Activated CD4-positive, alpha-beta T cell treated with anti-CD3 and anti-CD28 coated beads for 36 hours (primary cell): Measurements from ENCODE around the gene MORN1. TPM values are rescaled to one million over a fixed set of nuclear protein-coding genes. Genes with fewer than 3 reads are reported as not detected.

Experiments used
- ATAC-seq: fragments of 200-7000 bp; cut with Tn5 transposase; one replicate; pipeline ENCODE4 v1.10.0; 2021; ENCODE audit warnings: mild to moderate bottlenecking, moderate library complexity
- CTCF ChIA-PET: fragments of 350-600 bp; sonication (Branson Sonifier 250); formaldehyde crosslinking; loops from one replicate; lab custom pipeline; 2021; ENCODE audit warnings: antibody characterized with exemption; lab: Charles Lee
- POLR2A ChIA-PET: fragments of 350-600 bp; sonication (Branson Sonifier 250); formaldehyde crosslinking; loops from one replicate; lab custom pipeline; 2021; ENCODE audit warnings: antibody characterized with exemption, inconsistent platforms; lab: Charles Lee
- DNase-seq: peaks from one replicate; pipeline ENCODE4 v3.0.0-alpha.2; 2020
- H3K27ac Mint-ChIP-seq: one replicate; pipeline ENCODE4 v1.8.0; 2021; ENCODE audit warnings: mixed read lengths
- H3K27me3 Mint-ChIP-seq: one replicate; pipeline ENCODE4 v1.8.0; 2021; ENCODE audit warnings: mixed read lengths
- H3K36me3 Mint-ChIP-seq: one replicate; pipeline ENCODE4 v1.8.0; 2021; ENCODE audit warnings: low read depth, mixed read lengths
- H3K4me1 Mint-ChIP-seq: one replicate; pipeline ENCODE4 v1.8.0; 2021; ENCODE audit warnings: mixed read lengths
- H3K4me3 Mint-ChIP-seq: one replicate; pipeline ENCODE4 v1.8.0; 2021; ENCODE audit warnings: mild to moderate bottlenecking, moderate library complexity, mixed read lengths
- H3K9me3 Mint-ChIP-seq: one replicate; pipeline ENCODE4 v1.8.0; 2021; ENCODE audit warnings: low read depth, mixed read lengths
- intact Hi-C, 2 experiments: fragments of 100-400 bp; cut with DNase I in 1 of 2; cut with micrococcal nuclease in 1 of 2; formaldehyde crosslinking; loops; one replicate each; pipeline versions ENCODE4 v1.14.2 to v1.15.1; 2022 to 2024; cut with DNase I, micrococcal nuclease
- total RNA-seq, 2 experiments: library from RNA; stranded (reverse); gene quantifications; one replicate each; pipeline ENCODE4 v1.2.3, GENCODE V29; 2021

MORN1 gene
- total RNA-seq, 2 experiments from 2014 or later, result 5.1 to 6.1 TPM

DNA sequence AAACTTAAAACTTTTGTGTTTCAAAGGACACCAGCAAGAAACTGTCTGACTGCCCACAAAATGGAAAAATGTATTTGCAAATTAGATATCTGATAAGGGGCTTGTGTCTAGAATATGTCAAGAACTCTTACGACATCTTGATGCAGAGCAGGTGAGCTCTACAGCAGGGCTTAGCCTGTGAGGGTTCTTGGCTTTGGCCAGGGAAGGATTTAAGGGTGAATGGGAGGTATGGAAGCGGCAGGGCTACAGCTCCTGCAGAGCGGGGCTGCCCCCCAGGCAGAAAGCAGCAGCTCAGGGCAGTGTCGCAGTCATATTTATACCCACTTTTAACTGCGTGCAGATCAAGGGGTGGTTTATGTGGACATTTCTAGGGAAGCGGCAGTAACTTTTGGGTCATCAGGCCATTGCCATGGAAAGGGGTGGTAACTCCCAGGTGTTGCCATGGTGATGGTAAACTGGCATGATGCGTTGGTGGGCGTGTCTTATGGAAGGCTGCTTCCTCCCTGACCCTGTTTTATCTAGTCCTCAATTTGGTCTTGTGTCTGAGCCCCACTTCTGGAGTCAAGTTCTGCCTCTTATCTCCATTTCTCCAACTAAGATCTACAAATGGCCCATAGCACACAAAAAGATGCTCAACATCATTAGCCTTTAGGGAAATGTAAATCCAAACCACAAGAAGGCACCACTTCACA is 23.2 kb downstream of the MORN1 start:
- POLR2A ChIA-PET, result interaction anchor here (0.7 kb wide), 1 partner anchor 379 kb away, joined by 3 read pairs; no protein-coding TSS in a partner anchor
- intact Hi-C loops, result no loop called here
- no peaks in the 10 kb centered on the region for H3K27me3 Mint-ChIP-seq

DNA sequence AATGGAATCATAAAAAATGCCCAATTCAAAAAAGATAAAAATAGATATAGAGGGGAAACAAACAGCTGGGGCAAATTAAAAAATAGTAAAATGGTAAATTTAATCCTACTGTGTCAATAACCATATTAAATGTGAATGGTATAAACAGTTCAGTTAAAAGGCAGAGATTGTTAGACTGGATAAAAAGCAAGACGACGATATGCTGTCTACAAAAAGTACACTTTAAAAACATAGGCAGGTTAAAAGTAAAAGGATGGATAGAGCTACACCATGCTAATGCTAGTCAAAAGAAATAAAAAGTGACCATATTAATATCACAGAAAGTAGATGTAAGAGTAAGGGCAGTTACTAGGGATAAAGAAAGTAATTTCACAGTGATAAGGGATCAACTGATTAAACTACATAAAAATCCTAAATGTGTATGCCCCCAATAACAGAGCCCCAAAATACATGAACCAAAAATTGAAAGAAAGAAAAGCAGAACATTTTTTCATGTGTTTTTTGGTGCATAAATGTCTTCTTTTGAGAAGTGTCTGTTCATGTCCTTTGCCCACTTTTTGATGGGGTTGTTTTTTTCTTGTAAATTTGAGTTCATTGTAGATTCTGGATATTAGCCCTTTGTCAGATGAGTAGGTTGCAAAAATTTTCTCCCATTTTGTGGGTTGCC is 27.4 kb downstream of the MORN1 start:
- CTCF ChIA-PET, result interaction anchor here (0.6 kb wide), 1 partner anchor 189 kb away, joined by 3 read pairs; no protein-coding TSS in a partner anchor
- ATAC-seq (no peak), DNase-seq (no peak)
- Mint-ChIP-seq H3K9me3 (peaks cover 8% of the 10 kb centered on the region), H3K27me3 (no peaks in the 10 kb centered on the region), H3K36me3 (peaks cover 4% of the 10 kb centered on the region), H3K4me1 (no peaks in the 10 kb centered on the region), H3K4me3 (no peak overlapping the region), H3K27ac (no peak overlapping the region)
- intact Hi-C loops, result no loop called here
- POLR2A ChIA-PET, result no interaction called here

More for the DNA sequence above, 23.2 kb downstream of the MORN1 start:
- Mint-ChIP-seq H3K4me3 (no peak overlapping the region), H3K36me3 (peaks cover 2% of the 10 kb centered on the region), H3K4me1 (no peaks in the 10 kb centered on the region), H3K27ac (no peak overlapping the region), H3K9me3 (peaks cover 4% of the 10 kb centered on the region)
- no peak for ATAC-seq
- no peak for DNase-seq
- CTCF ChIA-PET, result interaction anchor here (0.8 to 1.2 kb wide), 3 partner anchors 13 to 49 kb away, joined by 3 read pairs; no protein-coding TSS in a partner anchor

DNA sequence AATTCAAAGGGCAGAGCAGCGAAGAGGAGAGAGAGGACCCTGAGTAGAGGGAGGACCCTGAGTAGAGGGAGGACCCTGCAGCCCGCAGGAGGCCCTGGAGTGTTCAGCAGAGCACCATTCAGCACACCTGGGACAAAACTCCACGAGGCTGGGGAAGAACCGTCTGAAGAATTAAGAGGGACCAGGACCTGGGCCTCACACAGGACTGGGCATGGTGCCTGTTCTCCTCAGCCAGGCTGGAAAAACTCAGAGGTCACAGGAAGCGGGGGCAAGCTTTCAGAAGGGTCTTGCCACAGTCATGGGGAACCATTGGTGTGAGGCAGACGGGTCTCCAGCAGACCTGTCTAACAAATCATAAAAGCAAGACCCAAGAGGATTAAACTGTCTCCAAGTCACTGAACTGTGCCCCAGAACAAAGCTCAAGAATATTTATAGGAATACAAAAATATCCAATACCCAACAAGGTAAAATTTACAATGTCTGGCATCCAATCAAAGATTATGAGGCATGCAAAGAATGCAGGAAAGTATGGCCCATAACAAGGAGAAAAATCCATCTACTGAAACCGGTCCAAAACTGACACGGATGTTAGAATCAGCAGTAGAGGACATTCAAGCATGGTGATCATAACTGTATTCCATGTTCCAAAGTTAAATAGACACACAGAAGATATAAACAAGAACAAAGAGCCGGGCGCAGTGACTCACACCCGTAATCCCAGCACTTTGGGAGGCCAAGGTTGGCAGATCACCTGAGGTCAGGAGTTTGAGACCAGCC is 30.6 kb downstream of the MORN1 start:
- Mint-ChIP-seq H3K27me3 (no peaks in the 10 kb centered on the region), H3K4me1 (no peaks in the 10 kb centered on the region), H3K4me3 (no peak overlapping the region), H3K9me3 (peaks cover 8% of the 10 kb centered on the region), H3K36me3 (peaks cover 4% of the 10 kb centered on the region), H3K27ac (no peak overlapping the region)
- ATAC-seq, result no peak
- intact Hi-C loops, result no loop called here
- POLR2A ChIA-PET, result no interaction called here
- CTCF ChIA-PET, result interaction anchor here (1.7 kb wide), 1 partner anchor 21 kb away, joined by 6 read pairs; no protein-coding TSS in a partner anchor
- DNase-seq, result no peak

DNA sequence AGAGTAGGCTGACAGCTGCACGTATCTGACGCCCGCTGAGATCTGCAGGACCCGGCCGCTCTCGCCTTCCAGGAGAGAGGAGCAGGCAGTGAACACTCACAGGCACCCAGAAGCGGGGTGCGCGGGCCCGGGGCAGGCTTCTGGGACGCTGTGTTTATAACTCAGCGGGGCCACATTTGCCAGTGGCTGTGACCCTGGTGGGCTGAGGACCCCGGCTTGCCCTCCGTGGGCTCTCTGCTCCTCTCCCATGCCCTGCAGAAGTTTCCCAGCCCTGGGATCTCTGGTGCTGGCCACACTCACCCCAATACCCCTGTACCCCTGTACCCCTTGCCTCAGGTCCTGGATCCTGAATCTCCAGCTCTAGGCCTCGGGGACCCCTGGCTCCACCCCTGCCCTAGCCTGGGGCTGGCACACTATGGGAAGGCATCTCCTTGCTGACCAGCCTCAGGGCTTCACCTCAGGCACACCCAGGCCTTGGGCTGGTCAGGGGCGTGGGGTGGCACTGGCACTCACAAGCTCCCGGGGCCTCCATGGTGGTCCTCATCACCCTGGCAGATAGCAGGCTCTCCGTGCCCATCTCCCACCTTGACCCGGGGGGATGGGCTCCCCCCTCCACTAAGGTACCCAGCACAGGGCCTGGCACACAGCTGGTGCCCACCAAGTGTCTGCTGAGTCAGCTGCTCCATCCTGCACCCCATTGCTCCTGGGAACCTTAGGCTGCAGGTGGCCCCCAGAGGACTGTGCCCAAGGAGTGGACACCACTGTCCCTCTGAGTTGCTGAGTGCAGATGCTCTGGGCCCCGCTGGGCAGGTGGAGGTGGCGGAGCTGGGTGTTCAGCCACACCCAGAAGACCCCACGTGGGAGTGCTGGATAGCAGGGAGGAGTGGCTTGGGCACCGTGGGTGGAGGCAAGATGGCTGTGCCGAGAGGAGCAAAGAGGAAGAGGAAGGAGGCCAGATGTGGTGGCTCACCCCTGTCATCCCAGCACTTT is 32.4 kb downstream of the MORN1 start:
- ChIA-PET POLR2A (no interaction called here), CTCF (no interaction called here)
- H3K4me1 Mint-ChIP-seq, result no peaks in the 10 kb centered on the region
- H3K36me3 Mint-ChIP-seq, result peaks cover 2% of the 10 kb centered on the region
- intact Hi-C loops, result no loop called here
- peaks cover 7% of the 10 kb centered on the region for H3K9me3 Mint-ChIP-seq
- H3K27ac Mint-ChIP-seq, result no peak overlapping the region
- no peak for ATAC-seq
- DNase-seq, result no peak
- no peaks in the 10 kb centered on the region for H3K27me3 Mint-ChIP-seq
- H3K4me3 Mint-ChIP-seq, result no peak overlapping the region

DNA sequence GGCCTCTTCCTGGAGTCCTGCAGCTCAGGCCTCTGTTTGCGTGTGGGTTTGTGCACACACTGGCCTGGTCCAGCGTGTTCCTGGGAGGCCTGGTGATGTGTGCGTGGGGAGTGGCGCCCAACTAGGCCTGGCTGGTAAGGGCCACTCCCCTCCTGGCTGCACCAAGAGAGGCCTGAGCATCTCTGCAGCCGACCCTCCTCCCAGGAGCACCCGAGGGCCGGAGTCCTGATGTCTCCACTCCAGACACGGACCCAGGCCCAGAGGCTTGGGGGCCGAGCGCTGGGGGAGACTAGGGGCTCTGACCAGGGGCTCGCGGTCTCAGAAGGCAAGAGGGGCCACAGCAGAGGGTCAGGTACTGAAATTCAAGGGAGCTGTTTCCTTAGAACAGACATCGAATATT is 33.3 kb downstream of the MORN1 start:
- Mint-ChIP-seq H3K4me1 (no peaks in the 10 kb centered on the region), H3K4me3 (no peak overlapping the region), H3K36me3 (peaks cover 2% of the 10 kb centered on the region), H3K27me3 (no peaks in the 10 kb centered on the region), H3K27ac (no peak overlapping the region), H3K9me3 (peaks cover 4% of the 10 kb centered on the region)
- CTCF ChIA-PET, result no interaction called here
- ATAC-seq (no peak), DNase-seq (no peak)
- intact Hi-C loops, result no loop called here
- POLR2A ChIA-PET, result no interaction called here

DNA sequence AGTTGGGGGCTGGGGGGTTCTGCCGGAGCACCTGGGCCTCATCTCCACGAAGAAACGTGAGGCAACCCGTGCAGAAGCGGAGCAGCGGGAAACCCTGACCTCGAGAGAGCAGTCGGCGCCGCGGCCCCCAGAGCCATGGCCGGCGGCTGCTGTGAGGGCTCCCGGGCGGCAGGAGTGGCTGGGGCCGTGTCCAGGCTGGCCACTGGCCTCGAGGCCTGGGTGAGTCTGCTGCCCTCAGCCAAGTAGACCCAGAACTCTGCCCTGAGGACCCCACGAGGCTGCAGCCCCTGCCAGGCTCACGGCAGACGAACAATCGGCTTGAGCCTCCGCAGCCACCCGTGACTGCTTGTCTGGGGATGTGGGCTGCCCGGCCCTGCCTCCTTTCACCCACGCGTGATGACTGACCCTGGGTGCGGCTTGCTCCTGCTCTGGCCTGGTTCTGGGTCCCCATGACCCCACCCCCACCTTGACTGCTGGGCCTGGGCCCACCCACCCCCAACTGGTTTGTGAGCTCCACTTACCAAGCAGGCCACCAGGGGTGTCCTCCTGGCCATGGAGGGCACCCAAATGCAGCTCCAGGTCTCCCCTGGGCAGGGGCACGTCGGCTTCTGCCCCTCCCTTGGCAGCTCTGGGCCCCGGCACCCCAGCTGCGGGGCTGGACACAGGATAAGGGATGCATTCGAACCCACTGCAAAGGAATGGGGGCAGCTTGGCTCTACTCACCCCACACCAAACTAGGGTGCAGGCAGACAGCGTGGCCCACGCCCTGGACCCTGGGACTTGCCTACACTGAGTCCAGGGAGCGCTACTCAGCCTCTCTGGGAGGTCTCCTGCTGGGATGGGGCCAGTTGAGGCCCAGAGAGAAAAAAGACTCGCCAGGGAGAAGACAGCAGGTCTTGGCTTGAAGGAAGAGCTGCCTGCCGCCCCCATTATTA is 34.2 kb downstream of the MORN1 start:
- H3K9me3 Mint-ChIP-seq, result peaks cover under 1% of the 10 kb centered on the region
- no peaks in the 10 kb centered on the region for H3K27me3 Mint-ChIP-seq

DNA sequence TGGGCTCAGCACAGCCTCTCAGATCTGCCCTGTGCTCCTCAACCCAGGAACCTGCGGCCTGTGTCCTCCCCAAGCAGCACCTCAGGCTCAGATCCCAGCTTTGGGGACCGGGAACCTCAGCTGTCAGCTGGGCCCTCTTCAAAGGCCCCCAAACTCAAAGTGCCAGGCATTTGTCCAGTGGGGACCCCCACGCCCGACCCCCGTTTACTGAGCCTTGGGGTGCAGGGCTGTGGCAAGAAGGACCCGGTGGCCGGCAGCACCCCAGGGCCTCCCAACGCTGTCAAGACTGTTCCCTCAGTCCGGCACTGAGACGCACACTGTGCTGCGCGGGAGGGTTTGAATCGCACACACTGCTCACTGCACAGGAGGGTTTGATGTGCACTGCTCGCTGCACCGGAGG is 35.0 kb downstream of the MORN1 start:
- Mint-ChIP-seq H3K27me3 (no peaks in the 10 kb centered on the region), H3K4me1 (no peaks in the 10 kb centered on the region), H3K4me3 (no peak overlapping the region), H3K36me3 (no peaks in the 10 kb centered on the region), H3K9me3 (no peaks in the 10 kb centered on the region), H3K27ac (no peak overlapping the region)
- CTCF ChIA-PET, result no interaction called here
- POLR2A ChIA-PET, result no interaction called here
- intact Hi-C loops, result no loop called here
- ATAC-seq, result no peak
- DNase-seq, result no peak

More for the DNA sequence above, 34.2 kb downstream of the MORN1 start:
- ChIA-PET CTCF (no interaction called here), POLR2A (no interaction called here)
- ATAC-seq (no peak), DNase-seq (no peak)
- Mint-ChIP-seq H3K4me3 (no peak overlapping the region), H3K4me1 (no peaks in the 10 kb centered on the region), H3K36me3 (no peaks in the 10 kb centered on the region), H3K27ac (no peak overlapping the region)
- intact Hi-C loops, result no loop called here

DNA sequence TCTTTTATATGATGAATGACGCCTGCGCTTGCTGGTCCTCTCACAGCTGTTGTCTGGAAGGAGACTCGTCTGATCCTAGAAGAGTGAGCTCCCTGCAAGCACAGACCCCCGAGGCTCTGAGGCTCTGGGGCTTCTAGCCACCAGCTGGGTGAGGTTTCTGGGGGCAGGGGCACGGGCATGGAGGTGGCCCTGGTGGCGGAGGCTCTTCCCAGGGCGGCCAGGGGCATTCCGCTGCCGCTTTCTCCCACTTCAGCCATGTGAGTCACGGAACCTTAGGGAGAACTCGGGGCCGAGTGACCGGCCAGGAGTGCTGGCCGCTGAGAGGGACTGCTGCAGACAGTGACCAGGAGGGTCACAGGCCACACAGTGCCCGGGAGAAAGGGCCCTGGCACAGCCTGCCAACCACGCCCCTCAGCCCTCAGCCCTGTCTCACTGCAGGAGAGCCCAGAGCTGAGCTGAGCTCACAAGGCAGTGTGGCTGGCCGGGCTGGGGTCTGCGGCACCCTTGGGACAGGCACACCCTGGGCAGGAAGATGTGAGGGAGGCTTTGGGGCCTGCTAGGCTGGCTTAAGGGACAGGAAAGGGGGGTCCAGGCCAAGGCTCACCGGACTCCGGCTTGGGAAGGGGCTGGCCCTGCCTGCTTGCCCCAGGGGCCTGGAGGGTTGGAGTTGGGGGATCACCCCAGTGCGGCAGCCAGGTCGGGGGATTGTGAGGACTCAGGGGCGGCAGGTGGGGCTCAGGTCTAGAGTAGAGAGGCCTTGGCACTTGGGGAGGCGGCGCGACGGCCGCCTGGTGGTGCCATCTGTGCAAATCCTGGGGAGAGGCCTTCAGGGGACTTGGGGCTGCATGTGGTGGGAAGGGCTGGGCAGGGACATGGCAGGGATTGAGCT is 35.7 kb downstream of the MORN1 start:
- intact Hi-C loops, result no loop called here
- Mint-ChIP-seq H3K27ac (no peak overlapping the region), H3K4me1 (no peaks in the 10 kb centered on the region), H3K9me3 (no peaks in the 10 kb centered on the region), H3K27me3 (no peaks in the 10 kb centered on the region), H3K4me3 (no peak overlapping the region), H3K36me3 (no peaks in the 10 kb centered on the region)
- DNase-seq (no peak), ATAC-seq (no peak)
- ChIA-PET POLR2A (no interaction called here), CTCF (interaction anchor here (1.0 kb wide), 1 partner anchor 181 kb away, joined by 4 read pairs; no protein-coding TSS in a partner anchor)

DNA sequence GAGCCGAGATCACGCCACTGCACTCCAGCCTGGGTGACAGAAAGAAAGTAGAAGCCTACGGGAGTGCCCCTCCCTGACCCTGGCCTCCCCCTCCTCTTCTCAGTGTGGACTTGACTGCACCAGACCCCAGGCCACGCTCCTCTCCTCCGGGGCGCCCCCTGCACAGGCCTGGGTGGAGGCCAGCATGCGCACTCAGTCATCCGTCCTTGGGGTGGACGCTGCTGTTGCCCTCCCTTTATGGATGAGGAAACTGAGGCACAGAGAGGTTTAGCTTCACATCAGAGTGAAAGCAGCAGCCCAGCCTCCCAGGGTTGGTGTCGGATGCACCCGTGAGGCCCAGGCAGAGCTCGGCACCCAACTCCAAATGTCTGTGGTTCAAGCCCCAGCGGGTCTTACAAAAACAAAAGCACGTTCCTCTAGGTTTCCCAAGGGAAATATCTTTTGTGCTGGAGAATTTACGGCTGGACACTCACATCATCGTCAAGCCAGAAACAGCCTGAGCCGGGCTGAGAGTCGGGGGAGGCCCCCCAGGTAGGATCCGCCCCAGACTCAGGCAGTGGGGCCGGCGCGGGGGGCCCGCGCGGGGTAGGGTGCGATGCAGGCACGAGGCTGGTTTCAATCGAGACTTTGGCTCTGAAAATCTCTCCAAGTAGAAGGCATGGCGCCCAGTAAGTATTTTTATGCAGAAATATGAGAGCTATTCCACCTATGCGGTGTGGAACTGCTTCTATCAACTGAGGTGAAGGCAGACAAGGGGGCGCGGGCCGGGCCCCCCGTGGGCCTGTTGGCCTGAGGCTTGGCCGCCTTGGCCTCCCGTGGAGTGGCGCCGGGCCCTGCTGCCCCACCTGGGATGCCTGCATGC is 36.6 kb downstream of the MORN1 start:
- Mint-ChIP-seq H3K4me3 (no peak overlapping the region), H3K27me3 (no peaks in the 10 kb centered on the region), H3K9me3 (no peaks in the 10 kb centered on the region), H3K36me3 (no peaks in the 10 kb centered on the region), H3K4me1 (no peaks in the 10 kb centered on the region), H3K27ac (no peak overlapping the region)
- ChIA-PET CTCF (interaction anchor here (1.0 kb wide), 1 partner anchor 180 kb away, joined by 4 read pairs; no protein-coding TSS in a partner anchor), POLR2A (no interaction called here)
- intact Hi-C loops, result no loop called here
- ATAC-seq (no peak), DNase-seq (no peak)
